NB4 (cell line): Measurements from ENCODE around the gene NFRKB.

Source experiments
- CTCF ChIP-seq: IDR thresholded peaks from one replicate; pipeline ENCODE4 v1.5.1; 2012; ENCODE audit warnings: low read depth, low read length
- MAX ChIP-seq: IDR thresholded peaks from 2 replicates; pipeline ENCODE4 v1.6.1; 2011; ENCODE audit warnings: low read depth, low read length
- MYC ChIP-seq: IDR thresholded peaks from 2 replicates; pipeline ENCODE4 v1.6.1; 2011; ENCODE audit warnings: low read depth, low read length
- POLR2A ChIP-seq: IDR thresholded peaks from 2 replicates; pipeline ENCODE4 v1.6.1; 2011; ENCODE audit warnings: mild to moderate bottlenecking; ENCODE audit not compliant: insufficient read length; ENCODE audit errors: extremely low read depth

- no peak for TF ChIP-seq CTCF
- no peak for TF ChIP-seq MYC
- TF ChIP-seq POLR2A: no peak
- TF ChIP-seq MAX: no peak
Measured at GRCh38 chr11:129849447-129850130, 45.8 kb downstream of the NFRKB start.
